GM19043 (cell line): ENCODE data around the gene GABRR3.

Source experiments
- ATAC-seq: cut with Tn5 transposase; IDR thresholded peaks from one replicate; pipeline ENCODE4 v1.9.1; 2021; ENCODE audit warnings: low read depth; ENCODE audit not compliant: unreplicated experiment

Gene GABRR3

DNA sequence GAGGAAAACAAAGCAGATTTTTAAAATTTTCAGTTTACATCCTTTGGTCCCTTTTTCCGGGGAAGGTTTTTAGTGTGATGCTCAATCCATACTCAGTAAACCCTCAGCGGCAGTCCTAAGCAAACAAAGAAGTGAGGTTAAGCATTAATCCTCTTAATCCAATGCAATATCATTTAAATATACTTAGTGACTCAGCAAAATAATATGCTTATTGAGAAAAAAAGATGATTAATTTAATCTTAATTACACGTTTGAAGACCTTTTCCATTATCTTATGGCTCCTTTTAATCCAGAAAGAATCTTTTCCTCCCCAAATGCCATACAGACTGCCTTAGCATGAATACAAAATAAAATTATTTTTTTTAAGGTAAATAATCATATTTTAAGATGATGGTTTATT is at the start of gene GABRR3:
Gene GABRR3 (minus strand): TSS at position 108 of the 400 bp plus-strand sequence. CDS start 328 bp downstream, outside the sequence.
- ATAC-seq, result no peak

- ATAC-seq, result no peak
Measured at GRCh38 chr3:98073486-98073885, 38.4 kb upstream of the GABRR3 start.

DNA sequence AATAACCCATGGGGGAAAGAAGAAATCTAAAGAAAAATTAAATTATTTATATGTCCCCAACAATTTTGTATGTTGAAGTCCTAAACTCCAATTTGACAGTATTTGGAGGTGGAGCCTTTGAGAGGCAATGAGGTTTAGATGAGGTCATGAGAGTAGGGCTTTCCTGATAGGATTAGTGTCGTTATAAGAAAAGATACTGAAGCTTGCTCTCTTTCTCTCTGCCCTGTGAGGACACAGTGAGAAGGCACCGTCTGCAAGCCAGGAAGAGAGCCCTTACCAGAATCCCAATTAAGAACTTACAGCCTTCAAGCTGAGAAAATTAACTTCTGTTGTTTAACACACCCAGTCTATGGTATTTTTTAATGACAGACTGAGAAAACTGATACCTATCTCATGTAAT is 35.7 kb upstream of the GABRR3 start:
- ATAC-seq, result no peak

DNA sequence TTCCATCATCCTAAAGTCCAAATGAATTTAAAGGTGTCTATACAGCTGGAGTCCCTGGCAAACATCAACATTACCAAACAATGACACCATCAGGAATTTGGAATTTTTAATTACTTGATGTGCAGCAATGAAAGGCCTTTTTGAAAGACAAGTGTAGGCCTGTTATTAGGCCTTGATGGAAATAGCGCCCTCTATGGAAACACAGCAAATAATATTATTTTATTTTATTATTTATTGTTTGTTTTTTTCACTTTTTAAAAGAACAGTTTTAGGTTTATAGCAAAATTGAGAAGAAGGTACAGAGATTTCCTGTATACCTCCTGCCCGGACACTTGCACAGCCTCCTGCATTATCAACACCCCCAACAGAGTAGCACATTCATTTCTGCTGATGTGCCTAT is 33.7 kb upstream of the GABRR3 start:
- no peak for ATAC-seq

DNA sequence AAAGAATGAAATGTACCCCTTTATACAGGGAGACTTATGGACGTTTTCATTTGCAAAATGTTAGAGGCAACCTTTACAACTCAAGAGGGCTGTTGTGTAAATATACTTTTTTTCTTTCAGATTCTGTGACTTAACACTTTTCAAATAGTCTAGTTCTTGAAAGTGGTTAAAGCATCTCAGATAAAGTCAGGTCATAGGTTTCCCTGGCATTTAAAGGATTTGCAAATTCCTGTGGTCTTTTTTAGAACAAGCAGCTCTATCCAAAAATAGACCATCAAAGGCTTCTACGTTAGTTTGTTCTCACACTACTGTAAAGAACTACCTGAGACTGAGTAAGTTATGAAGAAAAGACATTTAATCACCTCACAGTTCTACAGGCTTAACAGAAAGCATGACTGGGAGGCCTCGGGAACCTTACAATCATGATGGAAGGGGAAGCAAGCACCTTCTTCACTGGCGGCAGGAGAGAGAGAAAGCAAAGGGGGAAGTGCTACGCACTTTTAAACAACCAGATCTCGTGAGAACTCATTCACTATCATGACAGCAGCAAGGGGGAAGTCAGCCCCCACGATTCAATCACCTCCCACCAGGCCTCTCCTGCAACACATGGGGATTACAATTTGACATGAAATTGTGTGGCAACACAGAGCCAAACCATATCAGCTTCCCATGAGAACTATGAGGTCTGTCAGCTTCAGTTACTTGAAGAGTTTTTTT is 23.3 kb upstream of the GABRR3 start:
- ATAC-seq, result no peak

GRCh38 chr3:98057631-98058030 is 22.5 kb upstream of the GABRR3 start:
- no peak for ATAC-seq

DNA sequence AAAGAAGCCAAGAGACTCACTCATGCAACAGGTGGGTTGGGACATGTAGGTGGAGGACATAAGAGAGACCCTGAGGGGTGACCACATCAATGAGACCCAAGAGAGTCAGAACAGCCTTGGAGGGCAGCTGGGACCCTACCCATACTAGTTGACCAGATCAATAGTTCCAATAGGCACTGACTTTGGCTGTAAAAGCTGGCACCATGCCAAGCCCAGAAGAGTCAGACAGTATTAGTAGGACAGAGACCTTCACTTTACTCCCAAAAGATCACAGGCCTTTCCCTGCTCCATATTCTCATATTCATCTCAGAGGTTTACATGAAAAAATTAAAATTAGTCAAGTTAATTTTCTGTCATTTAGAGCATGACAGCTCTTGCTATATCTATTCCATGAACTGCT is 20.9 kb upstream of the GABRR3 start:
- no peak for ATAC-seq

DNA sequence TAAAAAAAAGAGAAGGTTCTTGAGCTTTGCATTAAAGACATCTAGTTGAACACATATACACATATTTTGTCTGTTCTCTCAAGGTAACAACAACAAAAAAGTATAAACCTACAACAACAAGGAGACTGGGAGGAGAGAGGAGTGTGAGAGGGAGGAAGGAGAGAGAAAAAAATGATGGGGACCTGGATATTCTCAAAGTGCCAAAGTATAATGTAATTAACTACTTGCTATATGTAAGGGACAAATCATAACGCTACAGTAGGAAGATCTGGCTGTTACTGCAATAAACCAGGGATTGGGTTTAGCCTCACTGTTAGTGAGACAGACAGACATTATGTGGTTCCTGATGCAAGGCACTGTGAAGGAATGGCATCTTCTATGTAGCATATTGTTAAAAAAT is 14.2 kb upstream of the GABRR3 start:
- ATAC-seq, result no peak

GRCh38 chr3:98048586-98048985 is 13.5 kb upstream of the GABRR3 start:
- no peak for ATAC-seq

GRCh38 chr3:98041350-98041749 is 6.2 kb upstream of the GABRR3 start:
- ATAC-seq, result no peak

- ATAC-seq, result peak; percentile 96
Measured at GRCh38 chr3:98039322-98040024, 4.4 kb upstream of the GABRR3 start.

- ATAC-seq, result no peak
Measured at GRCh38 chr3:98038876-98039275, 3.8 kb upstream of the GABRR3 start.

GRCh38 chr3:98038286-98038685 is 3.2 kb upstream of the GABRR3 start:
- no peak for ATAC-seq

GRCh38 chr3:98034486-98034885 is 629 bp downstream of the GABRR3 start:
- ATAC-seq, result no peak

DNA sequence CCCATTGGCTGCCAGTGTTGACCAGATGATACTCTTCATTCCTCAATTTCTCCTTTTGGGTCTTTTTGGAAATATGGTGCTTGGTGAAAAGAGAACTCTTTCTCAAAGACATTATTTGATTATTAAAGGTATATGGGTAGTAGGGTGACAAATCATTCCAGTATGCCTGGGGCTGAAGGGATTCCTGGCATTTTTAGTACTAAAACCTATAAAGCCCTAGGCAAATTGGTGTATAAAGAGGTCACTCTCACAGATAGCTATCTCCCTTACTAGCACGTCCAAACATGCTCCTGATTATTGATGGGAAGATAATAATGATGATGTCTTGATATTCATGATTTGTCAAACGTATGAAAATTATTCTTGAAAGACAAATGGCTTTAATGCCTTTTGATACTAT is 1.1 kb downstream of the GABRR3 start:
- no peak for ATAC-seq

DNA sequence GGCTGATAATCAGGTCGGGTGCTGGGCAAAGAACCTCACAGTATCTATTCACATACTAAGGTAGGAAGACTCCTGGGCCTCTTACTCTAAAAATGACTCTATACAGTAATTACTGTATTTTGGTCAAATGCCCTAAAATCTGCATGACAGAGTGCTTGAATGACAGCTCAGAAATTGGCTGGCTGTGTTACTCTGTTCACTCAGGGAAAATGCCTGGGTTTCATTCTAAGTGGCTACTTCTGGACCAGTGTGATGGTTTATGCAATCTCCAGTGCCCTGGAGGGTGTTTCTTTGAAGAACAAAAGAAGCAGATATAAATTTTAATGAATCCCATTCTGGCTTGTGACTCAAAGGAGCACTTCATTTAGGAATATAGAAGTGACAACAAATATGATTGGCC is 2.2 kb downstream of the GABRR3 start:
- no peak for ATAC-seq

- no peak for ATAC-seq
Measured at GRCh38 chr3:98032265-98032664, 2.9 kb downstream of the GABRR3 start.

- no peak for ATAC-seq
Measured at GRCh38 chr3:98029083-98029482, 6.0 kb downstream of the GABRR3 start.

DNA sequence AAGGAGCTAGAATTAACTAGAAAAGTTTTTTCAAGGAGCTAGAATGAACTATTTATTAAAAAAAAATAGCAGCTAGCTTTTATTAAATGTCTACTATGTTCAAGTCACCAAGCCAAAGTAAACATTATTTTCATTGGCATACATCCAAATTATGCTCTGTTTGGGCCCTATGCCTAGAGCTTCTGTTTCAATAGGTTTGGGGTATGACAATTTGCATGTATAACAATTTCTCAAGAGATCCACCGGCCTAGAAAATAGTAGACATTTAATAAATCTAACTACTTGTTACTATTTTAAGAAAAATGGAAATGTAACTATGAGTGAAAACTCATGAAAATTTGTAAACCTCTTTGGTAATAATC is 8.0 kb downstream of the GABRR3 start:
- ATAC-seq, result peak; percentile 28

DNA sequence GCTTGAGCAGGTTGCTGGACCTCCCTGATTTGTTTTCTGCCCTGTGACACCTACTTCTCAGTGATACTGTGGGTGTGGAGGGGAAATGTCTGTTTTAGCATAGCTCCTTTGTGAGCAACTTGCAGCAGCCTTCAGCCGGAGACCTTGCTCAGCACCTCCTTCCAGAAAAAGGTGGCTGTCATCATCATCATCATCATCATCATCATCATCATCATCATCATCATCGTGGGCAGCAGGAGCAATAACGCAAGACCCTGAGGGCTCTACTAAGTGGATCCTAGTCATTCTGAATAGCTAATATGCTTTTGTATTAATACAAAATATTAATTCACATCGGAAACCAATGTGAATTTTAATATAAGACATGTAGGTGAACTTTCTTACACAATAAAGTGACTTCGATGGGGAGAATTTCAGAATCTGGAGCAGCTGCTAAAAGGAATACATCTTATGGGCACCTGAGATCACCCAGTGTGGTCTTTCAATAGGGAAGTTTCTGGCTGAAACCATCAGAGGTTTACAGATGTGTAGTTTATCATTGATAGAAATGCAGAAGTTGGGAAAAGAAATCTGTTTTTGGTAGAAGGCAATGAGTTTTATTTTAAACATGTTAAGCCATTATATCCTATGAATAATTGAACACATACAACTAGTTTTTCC is 8.6 kb downstream of the GABRR3 start:
- peak; percentile 54 for ATAC-seq

GRCh38 chr3:98025392-98025945 is 9.6 kb downstream of the GABRR3 start:
- ATAC-seq, result no peak
